ENCODE measurements around the gene ZNF157. TPM values are rescaled to one million over a fixed set of nuclear protein-coding genes. Genes with fewer than 3 reads are reported as not detected.

Gene ZNF157
- total and polyA plus RNA-seq, 12 donors: 0.10 to 0.28 (median 0.22) TPM; not detected in 4

- no peaks in the 10 kb centered on the region for H3K27me3 ChIP-seq
- intact Hi-C loops (cut with DNase I): loop anchor here in 1 of 2 donors (10.0 kb wide), 1 partner anchor 190 kb away; the partner anchor contains the start of gene UBA1
- no peak overlapping the region for H3K27ac ChIP-seq
- 1 to 21% (median 4%) methylated on average over 4 to 8 of the region's 8 CpGs for WGBS, 4 donors
- no peaks in the 10 kb centered on the region for H3K36me3 ChIP-seq (replicated peaks in 1 of 2)
- no peak overlapping the region for H3K4me3 ChIP-seq
- no peaks in the 10 kb centered on the region for H3K4me1 ChIP-seq (replicated peaks in 1 of 2)
- DNase-seq: peak; percentile 59 to 84 (median 66)
- TF ChIP-seq CTCF (IDR thresholded peaks at IDR 0.05): peak; percentile 54 to 83 (median 64)
- TF ChIP-seq POLR2A (IDR thresholded peaks at IDR 0.05): no peak
- H3K9me3 ChIP-seq (replicated peaks in 1 of 3): no peaks in the 10 kb centered on the region
Measured at GRCh38 chrX:47384502-47384901, 14.1 kb downstream of the ZNF157 start.

- Histone ChIP-seq H3K27ac (no peak overlapping the region), H3K9me3 (replicated peaks in 1 of 3) (no peaks in the 10 kb centered on the region), H3K27me3 (no peaks in the 10 kb centered on the region), H3K36me3 (replicated peaks in 1 of 2) (no peaks in the 10 kb centered on the region), H3K4me3 (no peak overlapping the region), H3K4me1 (replicated peaks in 1 of 2) (no peaks in the 10 kb centered on the region)
- intact Hi-C loops (cut with DNase I): no loop called here
- DNase-seq: no peak
- 54 to 77% (median 68%) methylated on average over 1 of the region's 1 CpG for WGBS, 4 donors
- TF ChIP-seq CTCF (IDR thresholded peaks at IDR 0.05) (no peak), POLR2A (IDR thresholded peaks at IDR 0.05) (no peak)
Measured at GRCh38 chrX:47390780-47391179, 20.4 kb downstream of the ZNF157 start.

GRCh38 chrX:47413179-47413594 is 42.8 kb downstream of the ZNF157 start:
- peaks cover 0 to 35% (median 0%) of the 10 kb centered on the region in 3 donors for H3K9me3 ChIP-seq (replicated peaks in 1 of 3)
- intact Hi-C loops (cut with DNase I): no loop called here
- WGBS, 4 donors: 78 to 89% (median 88%) methylated on average over 7 to 8 of the region's 8 CpGs

GRCh38 chrX:47420265-47420664 is 49.9 kb downstream of the ZNF157 start:
- Histone ChIP-seq H3K9me3 (replicated peaks in 1 of 3) (no peaks in the 10 kb centered on the region), H3K4me3 (no peak overlapping the region), H3K36me3 (replicated peaks in 1 of 2) (no peaks in the 10 kb centered on the region), H3K4me1 (replicated peaks in 1 of 2) (no peaks in the 10 kb centered on the region), H3K27me3 (peaks cover 6% of the 10 kb centered on the region), H3K27ac (no peak overlapping the region)
- intact Hi-C loops (cut with DNase I): no loop called here
- whole genome bisulfite sequencing, 4 donors: 74 to 100% (median 86%) methylated on average over 3 to 4 of the region's 4 CpGs
- TF ChIP-seq CTCF (IDR thresholded peaks at IDR 0.05) (no peak), POLR2A (IDR thresholded peaks at IDR 0.05) (no peak)
- no peak for DNase-seq

More at GRCh38 chrX:47413179-47413594, 42.8 kb downstream of the ZNF157 start:
- DNase-seq: no peak
- H3K36me3 ChIP-seq (replicated peaks in 1 of 2): no peaks in the 10 kb centered on the region
- H3K4me3 ChIP-seq: no peak overlapping the region
- H3K27ac ChIP-seq: no peak overlapping the region
- H3K27me3 ChIP-seq: no peaks in the 10 kb centered on the region
- no peaks in the 10 kb centered on the region for H3K4me1 ChIP-seq (replicated peaks in 1 of 2)
- TF ChIP-seq POLR2A (IDR thresholded peaks at IDR 0.05) (no peak), CTCF (IDR thresholded peaks at IDR 0.05) (no peak)

Data from adrenal gland (tissue), 12 donors.